Testis (tissue), 5 donors: ENCODE data around the gene TBC1D13. TPM values are rescaled to one million over a fixed set of nuclear protein-coding genes. Genes with fewer than 3 reads are reported as not detected.

ENCODE experiments used
- DNase-seq: peaks from one replicate; pipeline ENCODE4 v3.0.0-alpha.2; 2019
- H3K27ac ChIP-seq, 2 donors: fragments of 200-600 bp; sonication (generic); one replicate each; pipeline ENCODE4 v1.5.1; 2019
- H3K27me3 ChIP-seq: fragments of 200-600 bp; sonication (generic); one replicate; pipeline ENCODE4 v1.5.1; 2019
- H3K36me3 ChIP-seq: fragments of 200-600 bp; sonication (generic); one replicate; pipeline ENCODE4 v1.5.1; 2017; ENCODE audit warnings: low read depth; ENCODE audit errors: missing control alignments
- H3K4me1 ChIP-seq: fragments of 200-600 bp; sonication (generic); one replicate; pipeline ENCODE4 v1.5.1; 2019
- H3K4me3 ChIP-seq, 2 donors: fragments of 200-600 bp; sonication (generic); one replicate each; pipeline ENCODE4 v1.5.1; 2017 to 2019
- H3K9me3 ChIP-seq: fragments of 200-600 bp; sonication (generic); one replicate; pipeline ENCODE4 v1.5.1; 2017
- CTCF ChIP-seq, 3 experiments: fragments of 450-650 bp in 2 of 3; fragments of 200-600 bp in 1 of 3; sonication (generic) in 1 of 3; IDR thresholded peaks; one replicate each; pipeline ENCODE4 v1.5.1; 2016 to 2019; ENCODE audit warnings: antibody characterized with exemption in 3 of 3, mild to moderate bottlenecking in 2 of 3, moderate library complexity in 1 of 3
- POLR2A ChIP-seq: fragments of 450-650 bp; IDR thresholded peaks from one replicate; pipeline ENCODE4 v1.6.1; 2017; ENCODE audit warnings: antibody characterized with exemption, mild to moderate bottlenecking, moderate library complexity
- WGBS, 2 donors: methylation state at CpG; one replicate each; pipeline ENCODE4 v1.1.5; 2018; 5-methylcytosine and 5-hydroxymethylcytosine counted together
- intact Hi-C: fragments of 100-400 bp; cut with DNase I; formaldehyde crosslinking; loops from one replicate; pipeline ENCODE4 v1.15.1; 2023; ENCODE audit warnings: low total_unique reads
- long read RNA-seq, 2 donors: transcript quantifications; one replicate each; lab custom pipeline, GENCODE V29; 2026
- polyA plus RNA-seq: library from polyadenylated mRNA; stranded (reverse); fragments of 350-450 nt; fragmentation: Illumina TruSeq; extraction: RNeasy Lipid Tissue Mini Kit (QIAGEN cat#74804); gene quantifications from one replicate; pipeline ENCODE4 v1.2.3, GENCODE V29; 2014; ENCODE audit warnings: low read depth, low replicate concordance; ENCODE audit not compliant: insufficient read depth
- total RNA-seq, 2 donors: library from RNA; depleted of rRNA; stranded (reverse); fragments of >200 nt; gene quantifications; one replicate each; pipeline ENCODE4 v1.2.3, GENCODE V29; 2016

Gene TBC1D13, protein sequence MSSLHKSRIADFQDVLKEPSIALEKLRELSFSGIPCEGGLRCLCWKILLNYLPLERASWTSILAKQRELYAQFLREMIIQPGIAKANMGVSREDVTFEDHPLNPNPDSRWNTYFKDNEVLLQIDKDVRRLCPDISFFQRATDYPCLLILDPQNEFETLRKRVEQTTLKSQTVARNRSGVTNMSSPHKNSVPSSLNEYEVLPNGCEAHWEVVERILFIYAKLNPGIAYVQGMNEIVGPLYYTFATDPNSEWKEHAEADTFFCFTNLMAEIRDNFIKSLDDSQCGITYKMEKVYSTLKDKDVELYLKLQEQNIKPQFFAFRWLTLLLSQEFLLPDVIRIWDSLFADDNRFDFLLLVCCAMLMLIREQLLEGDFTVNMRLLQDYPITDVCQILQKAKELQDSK
- total RNA-seq (10 to 100 TPM; 14.3 to 15.7 TPM), polyA plus RNA-seq (15.5 TPM)
- long read RNA-seq, donor 1, transcript TBC1D13-202 (12 exons, 3,906 nt): major isoform, 10 of 10 reads
- long read RNA-seq, donor 1, partial matches to known transcripts: 0 of 10 reads
- long read RNA-seq, donor 1, other reads (novel, unspliced or antisense): 0 of 10 reads
- long read RNA-seq, donor 2, partial matches to known transcripts: 0 of 4 reads
- long read RNA-seq, donor 2, other reads (novel, unspliced or antisense): 0 of 4 reads

DNA sequence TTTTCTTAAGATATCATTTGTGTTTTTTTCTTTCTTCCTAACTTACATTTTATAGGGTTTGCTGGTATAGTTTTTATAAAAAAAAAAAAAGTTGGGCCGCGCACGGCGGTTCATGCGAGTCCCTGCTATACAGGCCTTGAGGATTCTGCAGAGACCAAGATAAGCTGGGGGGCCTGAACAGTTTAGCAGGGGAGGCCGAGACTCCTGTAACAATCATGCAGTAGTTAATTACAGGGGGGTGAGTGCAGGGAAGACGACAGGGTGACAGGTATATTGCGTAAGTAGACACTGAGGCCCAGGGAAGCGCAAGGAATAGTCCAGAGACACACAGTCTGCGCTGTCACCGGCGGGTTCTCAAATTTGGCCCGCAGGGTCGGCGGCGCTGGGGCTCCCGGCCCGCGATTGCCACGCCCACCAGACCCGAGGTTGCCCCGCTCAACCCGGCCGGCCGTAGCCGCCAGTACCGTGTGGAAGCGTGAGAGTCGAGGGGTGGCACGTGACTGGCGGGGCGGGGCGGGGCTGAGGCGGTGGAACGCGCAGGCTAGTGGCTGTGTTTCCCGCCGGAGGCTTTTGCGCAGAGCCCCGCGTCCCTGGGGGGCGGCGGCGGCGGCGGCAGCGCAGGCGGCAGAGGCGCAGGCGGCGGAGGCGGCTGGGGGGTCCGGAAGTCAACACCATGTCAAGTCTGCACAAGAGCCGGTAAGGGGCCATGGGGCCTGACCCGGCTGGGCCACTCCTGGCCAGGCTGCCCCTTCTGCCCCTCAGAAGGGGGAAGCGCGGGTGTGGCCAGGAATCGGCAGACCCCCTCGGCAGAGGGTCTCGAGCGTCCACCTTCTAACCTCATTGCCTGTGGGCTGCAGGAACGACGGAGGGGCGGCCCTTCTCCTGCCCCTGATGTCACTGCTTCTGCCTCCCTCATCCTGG lies at the start of gene TBC1D13:
TSS of gene TBC1D13 (plus strand) at position 573 of the 921 bp plus-strand sequence. CDS start at position 674, 101 bp downstream.
- intact Hi-C loops: no loop called here
- 4 to 24% methylated on average over 9 to 64 of the region's 64 CpGs for WGBS, 2 donors
- no peak for TF ChIP-seq POLR2A

GRCh38 chr9:128742401-128742800 lies 44.7 kb upstream of the TBC1D13 start:
- H3K4me1 ChIP-seq: peaks cover 4% of the 10 kb centered on the region
- no peak for TF ChIP-seq CTCF (IDR thresholded peaks at IDR 0.05)
- intact Hi-C loops: no loop called here
- WGBS, 2 donors: 84 to 87% methylated on average over 12 to 20 of the region's 20 CpGs
- no peaks in the 10 kb centered on the region for H3K36me3 ChIP-seq
- DNase-seq: no peak
- no peak overlapping the region for H3K27ac ChIP-seq
- H3K27me3 ChIP-seq: no peaks in the 10 kb centered on the region
- no peaks in the 10 kb centered on the region for H3K9me3 ChIP-seq
- no peak overlapping the region for H3K4me3 ChIP-seq

More for the DNA sequence above, at the start of gene TBC1D13:
- no peaks in the 10 kb centered on the region for H3K36me3 ChIP-seq
- DNase-seq: peak; percentile 90
- H3K4me1 ChIP-seq: peaks cover 11% of the 10 kb centered on the region
- H3K27ac ChIP-seq: peak within 1 kb of the TSS; percentile 64 to 84
- H3K9me3 ChIP-seq: no peaks in the 10 kb centered on the region
- H3K27me3 ChIP-seq: no peaks in the 10 kb centered on the region
- H3K4me3 ChIP-seq: peak within 1 kb of the TSS; percentile 96 to 97

GRCh38 chr9:128743421-128743820 lies 43.6 kb upstream of the TBC1D13 start:
- H3K9me3 ChIP-seq: no peaks in the 10 kb centered on the region
- H3K27ac ChIP-seq: no peak overlapping the region
- intact Hi-C loops: no loop called here
- peaks cover 4% of the 10 kb centered on the region for H3K4me1 ChIP-seq
- no peak overlapping the region for H3K4me3 ChIP-seq
- no peaks in the 10 kb centered on the region for H3K27me3 ChIP-seq
- 88 to 100% methylated on average over 1 of the region's 1 CpG for WGBS, 2 donors
- TF ChIP-seq POLR2A: no peak
- no peak for TF ChIP-seq CTCF (IDR thresholded peaks at IDR 0.05)
- H3K36me3 ChIP-seq: no peaks in the 10 kb centered on the region
- no peak for DNase-seq

DNA sequence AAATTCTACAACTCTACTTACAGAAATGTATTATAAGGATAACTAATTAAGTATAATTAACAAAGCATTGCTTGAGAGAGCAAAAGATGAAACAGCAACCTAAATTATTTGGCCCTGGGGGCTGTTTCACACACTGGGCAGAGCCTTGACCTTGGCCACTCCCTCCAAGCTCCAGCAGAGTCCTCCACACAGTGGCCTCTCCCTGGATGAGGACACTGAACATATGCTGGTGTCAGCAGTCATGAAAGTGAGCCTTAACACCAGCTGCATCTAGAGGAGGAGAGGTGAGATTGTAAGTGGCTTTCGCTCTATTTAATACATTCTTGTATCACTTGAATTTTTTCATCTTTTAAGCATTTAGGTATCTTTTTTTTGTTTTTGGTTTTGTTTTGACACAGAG lies 39.8 kb upstream of the TBC1D13 start:
- Histone ChIP-seq H3K4me1 (peaks cover 4% of the 10 kb centered on the region), H3K27ac (no peak overlapping the region), H3K36me3 (no peaks in the 10 kb centered on the region), H3K27me3 (no peaks in the 10 kb centered on the region), H3K9me3 (no peaks in the 10 kb centered on the region), H3K4me3 (no peak overlapping the region)
- no peak for TF ChIP-seq POLR2A
- TF ChIP-seq CTCF (IDR thresholded peaks at IDR 0.05): no peak
- DNase-seq: peak; percentile 48
- 71 to 74% methylated on average over 1 of the region's 1 CpG for WGBS, 2 donors
- intact Hi-C loops: no loop called here
